NCI-H2196 treated with DMSO at 0.1 percent for 48 hours (cell line): ENCODE measurements around the gene ANKRD31.
"Not testable (repeated sequence)": the region's sequence is repeated elsewhere in the genome, so short reads cannot be mapped to it uniquely, and the experiment has no call there.

ENCODE experiments used
- DNase-seq: peaks from one replicate; lab custom pipeline; 2025; ENCODE audit not compliant: unreplicated experiment; lab: John Stamatoyannopoulos, UW

ANKRD31 gene

GRCh38 chr5:75148051-75148450 lies 88.6 kb downstream of the ANKRD31 start:
- no peak for DNase-seq

DNA sequence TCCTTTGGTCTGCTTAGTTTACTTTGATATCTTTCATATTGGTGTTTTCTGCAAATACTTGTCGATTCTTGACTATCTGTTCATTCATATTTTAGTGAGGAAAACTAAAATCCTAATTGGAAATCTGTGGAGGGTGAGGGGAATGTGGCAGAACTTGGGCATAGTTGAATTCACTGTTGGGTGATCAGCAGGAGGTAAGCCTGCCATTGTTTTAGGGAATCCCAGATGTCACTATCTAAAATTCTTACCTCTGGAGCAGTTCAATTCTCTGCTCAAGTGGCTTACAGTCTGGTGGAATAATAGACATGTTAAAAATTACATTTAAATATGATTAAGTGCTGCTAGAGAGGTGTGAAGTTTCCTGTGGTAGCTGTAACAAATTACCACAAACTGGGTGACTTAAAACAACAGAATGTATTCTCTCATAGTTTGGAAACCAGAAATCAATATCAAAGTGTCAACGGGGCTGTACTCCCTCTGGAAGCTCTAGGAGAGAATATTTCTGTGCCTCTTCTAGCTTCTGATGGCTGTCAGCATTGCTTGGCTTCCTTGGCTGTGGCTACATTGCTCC lies 94.0 kb downstream of the ANKRD31 start:
- DNase-seq, result no peak

- no peak for DNase-seq
Measured at GRCh38 chr5:75140277-75140676, 96.4 kb downstream of the ANKRD31 start.

DNA sequence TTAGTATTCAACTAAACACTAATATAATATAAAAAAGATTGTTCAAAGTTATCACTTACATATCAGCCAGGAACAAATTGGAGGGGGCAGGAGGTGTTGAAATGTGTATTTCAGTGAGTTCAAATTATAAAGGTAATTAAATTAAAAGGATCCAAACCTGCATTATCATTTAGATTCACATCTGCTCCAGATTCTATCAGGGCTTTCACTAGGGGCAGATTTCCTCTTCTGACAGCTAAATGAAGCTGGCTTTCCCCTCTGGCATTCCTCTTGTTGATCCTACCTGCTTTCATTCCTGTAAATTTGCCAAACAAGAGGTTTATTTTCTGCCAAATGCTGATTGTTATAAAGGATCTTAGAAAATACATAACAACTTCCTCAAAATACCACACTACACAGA lies 98.0 kb downstream of the ANKRD31 start:
- DNase-seq, result no peak

GRCh38 chr5:75130818-75131349 lies 105.8 kb downstream of the ANKRD31 start:
- no peak for DNase-seq

GRCh38 chr5:75116856-75117255 lies 119.8 kb downstream of the ANKRD31 start:
- DNase-seq, result no peak

DNA sequence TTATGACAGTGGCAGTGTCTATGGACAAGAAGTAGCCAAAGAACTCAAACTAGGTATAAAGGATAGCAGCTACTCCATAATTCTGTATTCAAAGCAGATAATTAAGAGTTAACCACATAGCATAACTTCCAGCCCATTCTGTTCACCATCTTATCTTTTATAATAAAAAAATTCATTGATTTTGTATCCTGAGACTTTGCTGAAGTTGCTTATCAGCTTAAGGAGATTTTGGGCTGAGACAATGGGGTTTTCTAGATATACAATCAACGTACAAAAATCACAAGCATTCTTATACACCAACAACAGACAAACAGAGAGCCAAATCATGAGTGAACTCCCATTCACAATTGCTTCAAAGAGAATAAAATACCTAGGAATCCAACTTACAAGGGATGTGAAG lies 122.4 kb downstream of the ANKRD31 start:
- not testable (repeated sequence) for DNase-seq

DNA sequence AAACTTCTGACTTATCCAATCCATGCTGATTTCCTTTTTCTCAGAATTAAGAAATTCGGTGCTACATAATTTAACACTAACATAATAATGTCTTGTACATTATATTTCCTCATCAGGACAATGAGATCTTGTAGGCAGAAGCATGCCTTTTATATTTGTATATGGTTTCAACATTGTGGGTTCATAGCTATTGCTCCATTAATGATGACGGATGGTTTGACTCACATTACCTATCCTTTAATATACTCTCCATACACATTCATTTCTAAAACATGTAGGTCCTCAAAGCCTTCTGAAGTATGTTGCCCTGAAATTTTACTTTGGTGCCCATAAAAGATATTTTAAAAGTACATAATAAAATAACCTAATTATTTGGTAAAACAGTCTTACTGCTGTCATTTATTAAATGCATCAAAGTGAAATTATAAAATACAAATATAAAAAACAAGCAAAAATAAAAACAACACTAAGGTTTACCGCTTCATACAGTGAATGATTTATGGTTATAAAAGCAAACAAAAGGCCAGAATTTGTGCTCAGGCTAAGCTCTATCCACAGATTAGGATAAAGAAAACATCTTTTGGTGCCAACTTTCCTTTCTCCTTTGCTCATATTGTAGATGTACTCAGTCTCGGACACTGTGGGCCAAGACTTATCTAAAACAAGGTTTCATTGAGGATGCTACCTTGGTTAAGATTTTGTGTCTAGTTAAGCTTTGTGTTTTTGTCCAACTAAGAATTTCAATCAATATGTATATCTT lies 123.1 kb downstream of the ANKRD31 start:
- no peak for DNase-seq

DNA sequence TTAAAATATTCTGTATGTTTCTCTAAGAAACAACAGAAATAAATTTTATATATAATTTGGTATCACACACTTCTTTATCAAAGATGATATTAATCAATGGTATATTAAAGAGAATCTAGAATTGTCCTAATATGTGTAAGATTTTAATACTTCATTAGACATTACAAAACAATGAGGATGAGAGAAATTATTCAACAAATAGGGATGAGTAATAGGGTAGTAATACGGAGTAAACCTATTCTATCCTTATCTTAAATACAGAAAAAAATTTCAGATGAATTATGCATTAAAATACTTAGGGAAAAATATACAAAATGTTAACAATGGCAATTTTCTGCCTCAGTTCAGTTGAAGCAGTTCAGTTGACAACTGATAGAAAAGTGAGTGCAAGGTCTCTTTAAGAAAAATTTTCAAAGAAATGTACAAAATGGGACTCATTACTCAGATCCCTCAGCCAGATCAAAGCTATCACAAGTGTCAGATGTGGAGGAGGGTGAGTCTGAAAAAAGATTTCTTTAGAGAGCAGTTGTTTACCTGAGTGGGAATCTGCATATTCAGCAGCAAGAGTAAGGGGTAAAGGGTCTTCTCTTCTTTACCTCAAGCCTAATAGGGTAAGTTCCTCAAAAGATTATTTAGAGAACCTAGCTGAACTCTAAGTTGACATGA lies 127.6 kb downstream of the ANKRD31 start:
- no peak for DNase-seq

DNA sequence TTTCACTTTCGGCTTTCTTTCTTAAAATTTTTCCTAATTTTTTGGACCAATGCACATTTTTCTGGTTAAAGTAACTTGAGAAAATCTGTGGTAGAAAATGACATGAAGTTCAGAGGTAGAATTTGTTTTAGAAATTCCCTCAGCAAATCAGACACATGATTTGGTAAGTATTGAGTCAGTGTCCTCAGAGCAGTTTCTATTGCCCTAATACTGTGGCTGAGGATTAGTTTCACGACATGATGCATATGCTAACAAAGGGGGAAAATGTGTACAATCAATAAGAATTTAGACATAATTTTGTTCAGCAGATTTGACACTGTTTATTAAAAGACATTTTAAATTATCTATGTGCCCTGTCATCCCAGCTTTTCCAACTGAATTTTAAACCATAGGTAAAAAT lies 128.2 kb downstream of the ANKRD31 start:
- no peak for DNase-seq

GRCh38 chr5:75095956-75096355 lies 140.7 kb downstream of the ANKRD31 start:
- DNase-seq, result not testable (repeated sequence)

DNA sequence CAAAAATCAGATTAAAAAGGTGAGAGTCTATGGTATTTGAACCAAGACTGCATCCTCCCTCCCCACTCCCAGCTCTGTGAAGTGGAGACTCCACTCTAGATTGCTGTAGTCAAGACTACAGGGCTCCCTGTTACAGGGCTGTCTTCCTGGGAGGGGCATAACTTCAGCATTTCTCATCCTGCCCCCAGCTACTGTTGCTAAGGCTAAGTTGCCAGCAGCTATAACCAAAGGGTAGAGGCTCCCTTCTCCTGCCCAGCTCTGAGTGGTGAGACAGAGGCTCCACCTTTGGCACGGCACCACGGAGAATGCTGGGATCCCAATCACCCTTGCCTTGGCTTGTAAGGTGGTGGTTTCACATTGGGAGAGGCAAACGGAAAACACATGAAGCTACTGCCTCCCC lies 145.1 kb downstream of the ANKRD31 start:
- DNase-seq, result no peak

- DNase-seq, result no peak
Measured at GRCh38 chr5:75089662-75090061, 147.0 kb downstream of the ANKRD31 start.

DNA sequence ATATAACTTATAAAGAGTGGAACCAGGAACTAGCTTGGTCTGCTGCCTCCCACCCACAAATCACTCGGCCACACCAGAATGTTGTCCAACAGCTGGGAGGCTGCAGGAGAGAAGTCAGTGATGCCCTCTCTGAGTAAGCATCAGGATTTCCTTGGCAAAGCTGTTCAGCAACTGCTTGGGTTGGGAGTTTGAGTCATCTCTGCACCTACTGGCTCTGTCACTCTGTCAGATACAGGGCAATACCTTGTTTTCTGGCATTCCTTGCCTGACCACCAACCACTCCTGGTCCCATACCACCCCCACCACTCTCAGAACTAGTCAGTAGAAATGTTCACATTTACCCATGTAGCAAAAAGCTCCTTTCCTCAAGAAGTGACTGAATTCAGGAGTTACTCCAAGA lies 147.5 kb downstream of the ANKRD31 start:
- DNase-seq, result no peak

GRCh38 chr5:75088648-75089047 lies 148.0 kb downstream of the ANKRD31 start:
- no peak for DNase-seq

- no peak for DNase-seq
Measured at GRCh38 chr5:75081510-75081909, 155.2 kb downstream of the ANKRD31 start.

DNA sequence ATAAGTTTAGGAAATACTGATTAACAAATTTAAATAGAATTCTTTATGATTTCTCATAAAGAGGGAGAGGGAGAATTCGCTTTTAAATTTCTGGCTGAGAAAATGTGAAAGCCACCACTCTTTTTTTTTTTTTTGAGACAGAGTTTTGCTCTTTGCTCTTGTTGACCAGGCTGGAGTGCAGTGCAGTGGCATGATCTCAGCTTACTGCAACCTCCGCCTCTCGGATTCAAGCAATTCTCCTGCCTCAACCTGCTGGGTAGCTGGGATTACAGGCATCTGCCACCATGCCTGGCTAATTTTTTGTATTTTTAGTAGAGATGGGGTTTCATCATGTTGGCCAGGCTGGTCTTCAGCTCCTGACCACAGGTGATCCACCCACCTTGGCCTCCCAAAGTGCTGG lies 157.3 kb downstream of the ANKRD31 start:
- DNase-seq, result not testable (repeated sequence)

DNA sequence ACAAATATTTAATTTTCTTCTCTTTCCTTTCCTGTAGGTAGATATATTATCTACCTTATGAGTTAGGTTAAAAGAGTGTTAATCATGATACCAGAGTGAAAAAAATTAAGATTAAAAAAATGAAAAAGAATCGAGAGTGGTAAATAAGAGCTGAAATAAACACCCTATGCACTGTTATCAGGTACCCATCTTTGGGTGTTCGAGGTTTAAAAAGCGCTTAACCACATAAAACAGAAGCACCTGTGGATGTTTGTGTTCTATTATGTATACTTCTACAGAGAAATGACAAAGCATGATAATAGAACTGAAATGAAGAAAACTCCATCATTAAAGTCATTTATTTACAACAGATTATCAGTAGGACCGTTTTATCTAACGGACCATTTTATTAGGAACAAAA lies 158.7 kb downstream of the ANKRD31 start:
- no peak for DNase-seq

GRCh38 chr5:75072061-75072460 lies 164.6 kb downstream of the ANKRD31 start:
- no peak for DNase-seq

DNA sequence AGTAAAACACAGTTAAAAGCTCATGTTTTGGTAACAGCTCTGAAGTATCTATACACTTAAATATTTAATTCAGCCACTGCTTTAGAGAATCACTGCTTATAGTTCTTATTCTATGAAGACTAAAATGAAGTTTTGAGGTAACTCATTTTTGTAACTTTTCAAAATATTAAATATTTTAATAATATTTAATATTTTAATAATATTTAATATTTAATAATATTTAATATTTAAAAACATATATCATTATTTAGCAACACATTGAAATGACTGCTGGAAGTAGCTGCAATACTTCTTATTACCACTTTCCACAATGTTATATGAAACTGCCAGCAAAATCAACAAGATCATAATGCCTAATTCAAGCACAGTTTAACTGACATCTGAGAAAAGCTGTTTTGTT lies 165.6 kb downstream of the ANKRD31 start:
- DNase-seq, result no peak

GRCh38 chr5:75067434-75067833 lies 169.2 kb downstream of the ANKRD31 start:
- DNase-seq, result no peak

DNA sequence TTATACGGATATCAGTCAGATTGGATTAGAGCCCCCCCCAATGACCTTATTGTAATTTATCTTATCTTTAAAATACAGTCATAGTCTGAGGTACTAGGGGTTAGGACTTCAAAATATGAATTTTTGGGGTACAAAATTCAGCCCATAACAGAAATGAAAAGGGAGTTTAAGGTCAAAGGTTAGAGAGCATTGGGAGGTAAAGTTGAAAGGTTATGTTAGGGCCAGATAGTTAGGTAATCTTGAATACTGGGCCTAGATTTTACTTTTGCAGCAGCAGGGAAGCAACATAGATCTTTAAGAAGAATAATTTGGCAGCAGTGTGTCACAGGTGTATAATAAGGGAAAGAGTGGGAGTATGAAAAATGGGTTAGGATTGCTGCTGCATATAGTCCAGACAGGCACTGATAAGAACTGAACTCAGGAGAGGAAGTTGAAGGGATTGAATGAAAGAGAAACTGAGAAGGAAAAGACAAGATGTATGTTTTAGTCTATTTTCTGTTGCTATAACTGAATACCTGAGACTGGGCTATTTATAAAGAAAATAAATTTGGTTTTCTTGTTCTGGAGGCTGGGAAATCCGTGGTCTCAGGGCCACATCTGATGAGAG lies 173.7 kb downstream of the ANKRD31 start:
- DNase-seq, result no peak
